ENCODE data around the gene FOSL1.

DNA sequence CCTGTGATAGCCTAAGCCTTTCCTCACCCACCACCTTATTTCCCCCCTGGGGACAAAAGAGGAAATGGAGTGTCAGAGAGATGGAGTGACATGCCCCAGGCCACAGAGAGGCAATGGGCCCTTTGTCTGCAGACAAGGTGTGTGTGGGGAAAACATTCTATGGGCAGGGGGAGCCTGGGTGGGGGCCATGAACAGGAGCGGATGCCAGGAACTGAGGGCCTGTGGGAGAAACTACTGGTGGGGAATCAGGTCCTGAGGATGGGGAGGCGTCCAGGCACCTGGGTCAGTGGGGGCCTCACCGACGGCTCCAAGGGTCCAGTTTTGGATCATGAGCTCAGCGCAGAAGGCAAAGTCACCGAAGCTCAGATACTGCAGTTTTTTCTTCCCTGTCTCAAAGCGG, 15.0 kb downstream of the FOSL1 start:
- TF ChIP-seq, protein P1, sequence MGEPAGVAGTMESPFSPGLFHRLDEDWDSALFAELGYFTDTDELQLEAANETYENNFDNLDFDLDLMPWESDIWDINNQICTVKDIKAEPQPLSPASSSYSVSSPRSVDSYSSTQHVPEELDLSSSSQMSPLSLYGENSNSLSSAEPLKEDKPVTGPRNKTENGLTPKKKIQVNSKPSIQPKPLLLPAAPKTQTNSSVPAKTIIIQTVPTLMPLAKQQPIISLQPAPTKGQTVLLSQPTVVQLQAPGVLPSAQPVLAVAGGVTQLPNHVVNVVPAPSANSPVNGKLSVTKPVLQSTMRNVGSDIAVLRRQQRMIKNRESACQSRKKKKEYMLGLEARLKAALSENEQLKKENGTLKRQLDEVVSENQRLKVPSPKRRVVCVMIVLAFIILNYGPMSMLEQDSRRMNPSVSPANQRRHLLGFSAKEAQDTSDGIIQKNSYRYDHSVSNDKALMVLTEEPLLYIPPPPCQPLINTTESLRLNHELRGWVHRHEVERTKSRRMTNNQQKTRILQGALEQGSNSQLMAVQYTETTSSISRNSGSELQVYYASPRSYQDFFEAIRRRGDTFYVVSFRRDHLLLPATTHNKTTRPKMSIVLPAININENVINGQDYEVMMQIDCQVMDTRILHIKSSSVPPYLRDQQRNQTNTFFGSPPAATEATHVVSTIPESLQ (CRISPR knock-in tag; conservative IDR thresholded peaks at IDR 0.05), result no peak
- TF ChIP-seq, protein P2, sequence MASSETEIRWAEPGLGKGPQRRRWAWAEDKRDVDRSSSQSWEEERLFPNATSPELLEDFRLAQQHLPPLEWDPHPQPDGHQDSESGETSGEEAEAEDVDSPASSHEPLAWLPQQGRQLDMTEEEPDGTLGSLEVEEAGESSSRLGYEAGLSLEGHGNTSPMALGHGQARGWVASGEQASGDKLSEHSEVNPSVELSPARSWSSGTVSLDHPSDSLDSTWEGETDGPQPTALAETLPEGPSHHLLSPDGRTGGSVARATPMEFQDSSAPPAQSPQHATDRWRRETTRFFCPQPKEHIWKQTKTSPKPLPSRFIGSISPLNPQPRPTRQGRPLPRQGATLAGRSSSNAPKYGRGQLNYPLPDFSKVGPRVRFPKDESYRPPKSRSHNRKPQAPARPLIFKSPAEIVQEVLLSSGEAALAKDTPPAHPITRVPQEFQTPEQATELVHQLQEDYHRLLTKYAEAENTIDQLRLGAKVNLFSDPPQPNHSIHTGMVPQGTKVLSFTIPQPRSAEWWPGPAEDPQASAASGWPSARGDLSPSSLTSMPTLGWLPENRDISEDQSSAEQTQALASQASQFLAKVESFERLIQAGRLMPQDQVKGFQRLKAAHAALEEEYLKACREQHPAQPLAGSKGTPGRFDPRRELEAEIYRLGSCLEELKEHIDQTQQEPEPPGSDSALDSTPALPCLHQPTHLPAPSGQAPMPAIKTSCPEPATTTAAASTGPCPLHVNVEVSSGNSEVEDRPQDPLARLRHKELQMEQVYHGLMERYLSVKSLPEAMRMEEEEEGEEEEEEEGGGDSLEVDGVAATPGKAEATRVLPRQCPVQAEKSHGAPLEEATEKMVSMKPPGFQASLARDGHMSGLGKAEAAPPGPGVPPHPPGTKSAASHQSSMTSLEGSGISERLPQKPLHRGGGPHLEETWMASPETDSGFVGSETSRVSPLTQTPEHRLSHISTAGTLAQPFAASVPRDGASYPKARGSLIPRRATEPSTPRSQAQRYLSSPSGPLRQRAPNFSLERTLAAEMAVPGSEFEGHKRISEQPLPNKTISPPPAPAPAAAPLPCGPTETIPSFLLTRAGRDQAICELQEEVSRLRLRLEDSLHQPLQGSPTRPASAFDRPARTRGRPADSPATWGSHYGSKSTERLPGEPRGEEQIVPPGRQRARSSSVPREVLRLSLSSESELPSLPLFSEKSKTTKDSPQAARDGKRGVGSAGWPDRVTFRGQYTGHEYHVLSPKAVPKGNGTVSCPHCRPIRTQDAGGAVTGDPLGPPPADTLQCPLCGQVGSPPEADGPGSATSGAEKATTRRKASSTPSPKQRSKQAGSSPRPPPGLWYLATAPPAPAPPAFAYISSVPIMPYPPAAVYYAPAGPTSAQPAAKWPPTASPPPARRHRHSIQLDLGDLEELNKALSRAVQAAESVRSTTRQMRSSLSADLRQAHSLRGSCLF (CRISPR knock-in tag; IDR thresholded peaks at IDR 0.05; ENCODE audit: borderline replicate concordance), result no peak
- TF ChIP-seq, protein P3, sequence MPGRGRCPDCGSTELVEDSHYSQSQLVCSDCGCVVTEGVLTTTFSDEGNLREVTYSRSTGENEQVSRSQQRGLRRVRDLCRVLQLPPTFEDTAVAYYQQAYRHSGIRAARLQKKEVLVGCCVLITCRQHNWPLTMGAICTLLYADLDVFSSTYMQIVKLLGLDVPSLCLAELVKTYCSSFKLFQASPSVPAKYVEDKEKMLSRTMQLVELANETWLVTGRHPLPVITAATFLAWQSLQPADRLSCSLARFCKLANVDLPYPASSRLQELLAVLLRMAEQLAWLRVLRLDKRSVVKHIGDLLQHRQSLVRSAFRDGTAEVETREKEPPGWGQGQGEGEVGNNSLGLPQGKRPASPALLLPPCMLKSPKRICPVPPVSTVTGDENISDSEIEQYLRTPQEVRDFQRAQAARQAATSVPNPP (CRISPR knock-in tag; IDR thresholded peaks at IDR 0.05), result no peak
- no peak for TF ChIP-seq ZNF350 (CRISPR knock-in tag; IDR thresholded peaks at IDR 0.05; ENCODE audit: borderline replicate concordance, low read depth)
- no peak for TF ChIP-seq NR3C1 (CRISPR knock-in tag; IDR thresholded peaks at IDR 0.05)
- TF ChIP-seq, protein P4, sequence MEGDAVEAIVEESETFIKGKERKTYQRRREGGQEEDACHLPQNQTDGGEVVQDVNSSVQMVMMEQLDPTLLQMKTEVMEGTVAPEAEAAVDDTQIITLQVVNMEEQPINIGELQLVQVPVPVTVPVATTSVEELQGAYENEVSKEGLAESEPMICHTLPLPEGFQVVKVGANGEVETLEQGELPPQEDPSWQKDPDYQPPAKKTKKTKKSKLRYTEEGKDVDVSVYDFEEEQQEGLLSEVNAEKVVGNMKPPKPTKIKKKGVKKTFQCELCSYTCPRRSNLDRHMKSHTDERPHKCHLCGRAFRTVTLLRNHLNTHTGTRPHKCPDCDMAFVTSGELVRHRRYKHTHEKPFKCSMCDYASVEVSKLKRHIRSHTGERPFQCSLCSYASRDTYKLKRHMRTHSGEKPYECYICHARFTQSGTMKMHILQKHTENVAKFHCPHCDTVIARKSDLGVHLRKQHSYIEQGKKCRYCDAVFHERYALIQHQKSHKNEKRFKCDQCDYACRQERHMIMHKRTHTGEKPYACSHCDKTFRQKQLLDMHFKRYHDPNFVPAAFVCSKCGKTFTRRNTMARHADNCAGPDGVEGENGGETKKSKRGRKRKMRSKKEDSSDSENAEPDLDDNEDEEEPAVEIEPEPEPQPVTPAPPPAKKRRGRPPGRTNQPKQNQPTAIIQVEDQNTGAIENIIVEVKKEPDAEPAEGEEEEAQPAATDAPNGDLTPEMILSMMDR (CRISPR knock-in tag; IDR thresholded peaks at IDR 0.05), result no peak
- no peak for TF ChIP-seq GTF2F1 (IDR thresholded peaks at IDR 0.05; ENCODE audit: low read length)
- TF ChIP-seq ZNF317 (CRISPR knock-in tag; IDR thresholded peaks at IDR 0.05), result no peak
- TF ChIP-seq, protein P5, sequence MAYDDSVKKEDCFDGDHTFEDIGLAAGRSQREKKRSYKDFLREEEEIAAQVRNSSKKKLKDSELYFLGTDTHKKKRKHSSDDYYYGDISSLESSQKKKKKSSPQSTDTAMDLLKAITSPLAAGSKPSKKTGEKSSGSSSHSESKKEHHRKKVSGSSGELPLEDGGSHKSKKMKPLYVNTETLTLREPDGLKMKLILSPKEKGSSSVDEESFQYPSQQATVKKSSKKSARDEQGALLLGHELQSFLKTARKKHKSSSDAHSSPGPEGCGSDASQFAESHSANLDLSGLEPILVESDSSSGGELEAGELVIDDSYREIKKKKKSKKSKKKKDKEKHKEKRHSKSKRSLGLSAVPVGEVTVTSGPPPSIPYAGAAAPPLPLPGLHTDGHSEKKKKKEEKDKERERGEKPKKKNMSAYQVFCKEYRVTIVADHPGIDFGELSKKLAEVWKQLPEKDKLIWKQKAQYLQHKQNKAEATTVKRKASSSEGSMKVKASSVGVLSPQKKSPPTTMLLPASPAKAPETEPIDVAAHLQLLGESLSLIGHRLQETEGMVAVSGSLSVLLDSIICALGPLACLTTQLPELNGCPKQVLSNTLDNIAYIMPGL (CRISPR knock-in tag; IDR thresholded peaks at IDR 0.05; ENCODE audit: borderline replicate concordance in 1 of 2, low read depth in 1 of 2), result no peak
- no peak for TF ChIP-seq ZBTB20 (CRISPR knock-in tag; IDR thresholded peaks at IDR 0.05; ENCODE audit: borderline replicate concordance, low read depth)
- no peak for TF ChIP-seq ARNT (IDR thresholded peaks at IDR 0.05)
- TF ChIP-seq ZNF138 (CRISPR knock-in tag; IDR thresholded peaks at IDR 0.05; ENCODE audit: low read depth), result no peak
- no peak for TF ChIP-seq SETDB1 (CRISPR knock-in tag; IDR thresholded peaks at IDR 0.05; ENCODE audit: borderline replicate concordance)
